OCI-LY7 (cell line): Measurements from ENCODE around the gene GTPBP4. TPM values are rescaled to one million over a fixed set of nuclear protein-coding genes. Genes with fewer than 3 reads are reported as not detected.

Source experiments
- BruUV-seq: library from RNA; stranded (reverse); fragments of 400-500 nt; replicated peaks from 2 replicates; lab custom pipeline; 2021; lab: Mats Ljungman, UMichigan
- CTCF ChIA-PET: fragments of 300-600 bp; sonication (Branson Sonifier 250); formaldehyde crosslinking; loops from one replicate; lab custom pipeline; 2022; ENCODE audit warnings: antibody characterized with exemption; ENCODE audit not compliant: unreplicated experiment; lab: Charles Lee
- POLR2A ChIA-PET: fragments of 300-600 bp; sonication (Branson Sonifier 250); formaldehyde crosslinking; loops from one replicate; lab custom pipeline; 2022; ENCODE audit warnings: antibody characterized with exemption; lab: Charles Lee
- DNase-seq: peaks from one replicate; pipeline ENCODE4 v3.0.0-alpha.2; 2015; ENCODE audit warnings: low spot score
- H2AFZ ChIP-seq: fragments of 200-600 bp; sonication (generic), shearing (Covaris generic); 2 replicates; pipeline ENCODE4 v1.6.1; 2014; ENCODE audit warnings: mild to moderate bottlenecking, antibody characterized with exemption, low read length, moderate library complexity
- H3K27ac ChIP-seq: fragments of 200-600 bp; sonication (generic); 2 replicates; pipeline ENCODE4 v1.5.1; 2014; ENCODE audit warnings: mixed run types, low read depth, mild to moderate bottlenecking, moderate library complexity, low read length, inconsistent platforms; ENCODE audit not compliant: poor library complexity, severe bottlenecking
- H3K36me3 ChIP-seq: fragments of 200-600 bp; sonication (generic); 2 replicates; pipeline ENCODE4 v1.6.1; 2014; ENCODE audit warnings: mild to moderate bottlenecking, antibody characterized with exemption, low read length, moderate library complexity, mixed read lengths; ENCODE audit not compliant: insufficient read depth
- H3K4me1 ChIP-seq: fragments of 200-600 bp; sonication (generic); 2 replicates; pipeline ENCODE4 v1.5.1; 2014; ENCODE audit warnings: mild to moderate bottlenecking, low read length; ENCODE audit not compliant: insufficient read depth, poor library complexity, severe bottlenecking
- H3K4me2 ChIP-seq: fragments of 200-600 bp; sonication (generic); 2 replicates; pipeline ENCODE4 v1.6.1; 2014; ENCODE audit warnings: mild to moderate bottlenecking, low read length
- H3K4me3 ChIP-seq: fragments of 200-600 bp; sonication (generic); 2 replicates; pipeline ENCODE4 v1.5.1; 2014; ENCODE audit warnings: mild to moderate bottlenecking, low read depth, low read length; ENCODE audit not compliant: poor library complexity, severe bottlenecking
- H3K79me2 ChIP-seq: fragments of 200-600 bp; sonication (generic); 2 replicates; pipeline ENCODE4 v1.6.1; 2016; ENCODE audit warnings: low read depth, mild to moderate bottlenecking, low read length, moderate library complexity, mixed read lengths; ENCODE audit not compliant: insufficient read depth
- H3K9me2 ChIP-seq: fragments of 200-600 bp; sonication (generic); 2 replicates; pipeline ENCODE4 v1.6.1; 2016; ENCODE audit warnings: mild to moderate bottlenecking, low read length, mixed read lengths; ENCODE audit not compliant: insufficient read depth
- H3K9me3 ChIP-seq: fragments of 200-600 bp; sonication (generic); 2 replicates; pipeline ENCODE4 v1.6.1; 2014; ENCODE audit warnings: mild to moderate bottlenecking, mixed run types, low read length, mixed read lengths
- H4K20me1 ChIP-seq: fragments of 200-600 bp; sonication (generic); 2 replicates; pipeline ENCODE4 v1.6.1; 2014; ENCODE audit warnings: mild to moderate bottlenecking, antibody characterized with exemption, low read length, moderate library complexity, mixed read lengths; ENCODE audit not compliant: insufficient read depth
- EZH2phosphoT487 ChIP-seq: fragments of 200-600 bp; sonication (generic); IDR thresholded peaks from 2 replicates; pipeline ENCODE4 v1.6.1; 2018; ENCODE audit warnings: low read depth, borderline replicate concordance, mild to moderate bottlenecking, mixed run types, antibody characterized with exemption, low read length, moderate library complexity, mixed read lengths
- intact Hi-C: fragments of 100-400 bp; cut with micrococcal nuclease; formaldehyde crosslinking; loops from one replicate; pipeline ENCODE4 v1.10.0; 2022; ENCODE audit not compliant: unreplicated experiment
- total RNA-seq, 2 experiments: library from RNA; depleted of rRNA in 1 of 2; stranded (reverse); fragments of >200 nt in 1 of 2; shearing (Covaris generic) in 1 of 2; gene quantifications; 2 replicates each; pipeline ENCODE4 v1.2.3, GENCODE V29; 2014 to 2022
- TF ChIP-seq, protein P1 (sequence below): fragments of 200-600 bp; sonication (generic); conservative IDR thresholded peaks from 2 replicates; pipeline ENCODE4 v1.5.1; 2014; ENCODE audit warnings: mild to moderate bottlenecking, antibody characterized with exemption, low read length, moderate library complexity, mixed read lengths

The GTPBP4 gene
- total RNA-seq, 2 experiments from 2014 or later = 61.0 to 108 TPM

GRCh38 chr10:1010703-1011102 is 22.5 kb downstream of the GTPBP4 start:
- H3K36me3 ChIP-seq = peaks cover 98% of the 10 kb centered on the region
- CTCF ChIA-PET = no interaction called here
- no peak overlapping the region for H2AFZ ChIP-seq
- intact Hi-C loops = no loop called here
- DNase-seq = no peak
- no peaks in the 10 kb centered on the region for H3K79me2 ChIP-seq
- H3K9me3 ChIP-seq = no peaks in the 10 kb centered on the region
- H3K4me2 ChIP-seq = no peak overlapping the region
- TF ChIP-seq EZH2phosphoT487 = no peak
- TF ChIP-seq, protein P1, sequence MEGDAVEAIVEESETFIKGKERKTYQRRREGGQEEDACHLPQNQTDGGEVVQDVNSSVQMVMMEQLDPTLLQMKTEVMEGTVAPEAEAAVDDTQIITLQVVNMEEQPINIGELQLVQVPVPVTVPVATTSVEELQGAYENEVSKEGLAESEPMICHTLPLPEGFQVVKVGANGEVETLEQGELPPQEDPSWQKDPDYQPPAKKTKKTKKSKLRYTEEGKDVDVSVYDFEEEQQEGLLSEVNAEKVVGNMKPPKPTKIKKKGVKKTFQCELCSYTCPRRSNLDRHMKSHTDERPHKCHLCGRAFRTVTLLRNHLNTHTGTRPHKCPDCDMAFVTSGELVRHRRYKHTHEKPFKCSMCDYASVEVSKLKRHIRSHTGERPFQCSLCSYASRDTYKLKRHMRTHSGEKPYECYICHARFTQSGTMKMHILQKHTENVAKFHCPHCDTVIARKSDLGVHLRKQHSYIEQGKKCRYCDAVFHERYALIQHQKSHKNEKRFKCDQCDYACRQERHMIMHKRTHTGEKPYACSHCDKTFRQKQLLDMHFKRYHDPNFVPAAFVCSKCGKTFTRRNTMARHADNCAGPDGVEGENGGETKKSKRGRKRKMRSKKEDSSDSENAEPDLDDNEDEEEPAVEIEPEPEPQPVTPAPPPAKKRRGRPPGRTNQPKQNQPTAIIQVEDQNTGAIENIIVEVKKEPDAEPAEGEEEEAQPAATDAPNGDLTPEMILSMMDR = no peak
- H3K27ac ChIP-seq = no peak overlapping the region
- H4K20me1 ChIP-seq = no peaks in the 10 kb centered on the region
- POLR2A ChIA-PET = no interaction called here
- H3K9me2 ChIP-seq = no peaks in the 10 kb centered on the region
- H3K4me3 ChIP-seq = no peak overlapping the region
- H3K4me1 ChIP-seq = no peaks in the 10 kb centered on the region
- BruUV-seq = no TSS peak

DNA sequence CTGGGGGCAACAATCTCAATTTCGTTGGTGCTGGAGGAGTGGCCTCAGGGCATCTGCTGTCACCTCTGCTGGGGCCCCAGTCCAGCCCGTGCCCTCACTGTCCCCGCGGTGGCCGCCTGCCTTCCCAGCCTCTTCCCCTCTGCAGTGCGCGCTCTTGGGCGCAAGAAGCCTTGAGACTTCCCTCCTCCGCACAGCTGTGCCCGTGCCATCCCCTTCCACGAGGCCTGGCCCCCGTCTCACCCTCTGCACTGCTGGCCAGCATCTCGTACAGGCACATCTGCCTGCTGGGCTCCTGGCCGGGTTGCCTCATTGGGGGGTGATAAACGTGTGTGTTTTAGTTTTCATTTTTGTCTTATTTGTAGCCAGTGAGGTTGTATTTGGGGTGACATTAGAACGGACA is 23.5 kb downstream of the GTPBP4 start:
- CTCF ChIA-PET = no interaction called here
- H4K20me1 ChIP-seq = no peaks in the 10 kb centered on the region
- no peak overlapping the region for H3K4me2 ChIP-seq
- BruUV-seq = no TSS peak
- POLR2A ChIA-PET = interaction anchor here (0.7 kb wide), 1 partner anchor 10 kb away, joined by 3 read pairs; no protein-coding TSS in a partner anchor
- no peak for TF ChIP-seq EZH2phosphoT487
- TF ChIP-seq, protein P1 = no peak
- no peaks in the 10 kb centered on the region for H3K9me3 ChIP-seq
- no peak overlapping the region for H3K4me3 ChIP-seq
- H3K36me3 ChIP-seq = peaks cover 98% of the 10 kb centered on the region
- H3K9me2 ChIP-seq = no peaks in the 10 kb centered on the region
- intact Hi-C loops = no loop called here
- DNase-seq = no peak
- H3K27ac ChIP-seq = no peak overlapping the region
- no peak overlapping the region for H2AFZ ChIP-seq
- H3K79me2 ChIP-seq = no peaks in the 10 kb centered on the region
- H3K4me1 ChIP-seq = no peaks in the 10 kb centered on the region

DNA sequence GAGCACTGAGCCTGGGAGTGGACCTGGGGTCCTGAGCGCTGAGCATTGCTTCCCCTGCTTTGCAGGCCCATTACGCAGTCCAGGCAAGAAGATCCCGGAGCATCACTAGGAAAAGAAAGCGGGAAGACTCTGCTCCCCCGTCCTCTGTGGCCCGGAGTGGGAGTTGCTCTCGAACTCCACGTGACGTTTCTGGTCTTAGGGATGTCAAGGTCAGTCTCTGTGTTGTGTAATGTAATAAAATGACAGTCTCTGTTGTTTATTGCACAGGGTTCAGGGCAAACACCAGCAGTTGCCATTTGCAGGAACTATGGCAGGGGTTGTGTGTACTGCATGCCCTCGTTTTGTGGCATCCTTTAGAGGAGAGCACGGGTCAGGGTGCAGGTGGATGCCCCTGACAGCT is 27.5 kb downstream of the GTPBP4 start:
- ChIA-PET POLR2A (no interaction called here), CTCF (no interaction called here)
- no peak for TF ChIP-seq EZH2phosphoT487
- TF ChIP-seq, protein P1 = no peak
- no TSS peak for BruUV-seq
- Histone ChIP-seq H3K4me3 (no peak overlapping the region), H3K79me2 (no peaks in the 10 kb centered on the region), H3K9me3 (no peaks in the 10 kb centered on the region), H2AFZ (no peak overlapping the region), H3K27ac (no peak overlapping the region), H3K9me2 (no peaks in the 10 kb centered on the region), H3K4me1 (no peaks in the 10 kb centered on the region), H3K4me2 (no peak overlapping the region), H4K20me1 (no peaks in the 10 kb centered on the region), H3K36me3 (peaks cover 94% of the 10 kb centered on the region)
- DNase-seq = no peak
- intact Hi-C loops = no loop called here
